NB4 (cell line): ENCODE measurements around the gene CCDC85C.

Experiments used
- DNase-seq: peaks from one replicate; pipeline ENCODE4 v3.0.0; 2010; ENCODE audit warnings: low read depth
- H3K4me3 ChIP-seq: one replicate; pipeline ENCODE4 v1.5.1; 2011; ENCODE audit warnings: mild to moderate bottlenecking, low read depth, low read length, moderate library complexity
- MYC ChIP-seq: IDR thresholded peaks from 2 replicates; pipeline ENCODE4 v1.6.1; 2011; ENCODE audit warnings: low read depth, low read length
- POLR2A ChIP-seq: IDR thresholded peaks from 2 replicates; pipeline ENCODE4 v1.6.1; 2011; ENCODE audit warnings: mild to moderate bottlenecking; ENCODE audit not compliant: insufficient read length; ENCODE audit errors: extremely low read depth
- TF ChIP-seq, protein P1 (sequence below): IDR thresholded peaks from 2 replicates; pipeline ENCODE4 v1.6.1; 2011; ENCODE audit warnings: low read depth, low read length
- TF ChIP-seq, protein P2 (sequence below): IDR thresholded peaks from one replicate; pipeline ENCODE4 v1.5.1; 2012; ENCODE audit warnings: low read depth, low read length

The CCDC85C gene

DNA sequence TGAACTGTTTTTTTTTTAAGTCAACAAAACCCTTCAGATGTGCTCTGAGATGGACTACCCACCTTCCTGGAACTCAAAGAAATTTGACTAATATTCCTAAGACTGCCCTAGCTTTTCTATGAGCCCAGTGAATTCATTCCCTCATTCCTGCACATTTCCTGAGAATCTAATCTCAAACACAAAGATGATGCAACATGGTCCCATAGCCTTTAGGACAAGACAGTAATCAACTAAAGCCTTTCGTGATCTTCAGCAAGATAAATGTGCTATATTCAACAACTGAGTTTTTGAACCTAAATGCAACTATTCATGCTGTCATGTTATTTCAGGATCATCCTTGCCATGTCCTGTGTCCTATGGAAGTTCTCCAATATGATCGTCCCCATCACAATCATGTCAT lies 128.3 kb downstream of the CCDC85C start:
- no peak for DNase-seq
- H3K4me3 ChIP-seq = no peak overlapping the region
- TF ChIP-seq, protein P1, sequence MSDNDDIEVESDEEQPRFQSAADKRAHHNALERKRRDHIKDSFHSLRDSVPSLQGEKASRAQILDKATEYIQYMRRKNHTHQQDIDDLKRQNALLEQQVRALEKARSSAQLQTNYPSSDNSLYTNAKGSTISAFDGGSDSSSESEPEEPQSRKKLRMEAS = no peak
- TF ChIP-seq MYC = no peak
- TF ChIP-seq POLR2A = no peak
- TF ChIP-seq, protein P2, sequence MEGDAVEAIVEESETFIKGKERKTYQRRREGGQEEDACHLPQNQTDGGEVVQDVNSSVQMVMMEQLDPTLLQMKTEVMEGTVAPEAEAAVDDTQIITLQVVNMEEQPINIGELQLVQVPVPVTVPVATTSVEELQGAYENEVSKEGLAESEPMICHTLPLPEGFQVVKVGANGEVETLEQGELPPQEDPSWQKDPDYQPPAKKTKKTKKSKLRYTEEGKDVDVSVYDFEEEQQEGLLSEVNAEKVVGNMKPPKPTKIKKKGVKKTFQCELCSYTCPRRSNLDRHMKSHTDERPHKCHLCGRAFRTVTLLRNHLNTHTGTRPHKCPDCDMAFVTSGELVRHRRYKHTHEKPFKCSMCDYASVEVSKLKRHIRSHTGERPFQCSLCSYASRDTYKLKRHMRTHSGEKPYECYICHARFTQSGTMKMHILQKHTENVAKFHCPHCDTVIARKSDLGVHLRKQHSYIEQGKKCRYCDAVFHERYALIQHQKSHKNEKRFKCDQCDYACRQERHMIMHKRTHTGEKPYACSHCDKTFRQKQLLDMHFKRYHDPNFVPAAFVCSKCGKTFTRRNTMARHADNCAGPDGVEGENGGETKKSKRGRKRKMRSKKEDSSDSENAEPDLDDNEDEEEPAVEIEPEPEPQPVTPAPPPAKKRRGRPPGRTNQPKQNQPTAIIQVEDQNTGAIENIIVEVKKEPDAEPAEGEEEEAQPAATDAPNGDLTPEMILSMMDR = no peak

DNA sequence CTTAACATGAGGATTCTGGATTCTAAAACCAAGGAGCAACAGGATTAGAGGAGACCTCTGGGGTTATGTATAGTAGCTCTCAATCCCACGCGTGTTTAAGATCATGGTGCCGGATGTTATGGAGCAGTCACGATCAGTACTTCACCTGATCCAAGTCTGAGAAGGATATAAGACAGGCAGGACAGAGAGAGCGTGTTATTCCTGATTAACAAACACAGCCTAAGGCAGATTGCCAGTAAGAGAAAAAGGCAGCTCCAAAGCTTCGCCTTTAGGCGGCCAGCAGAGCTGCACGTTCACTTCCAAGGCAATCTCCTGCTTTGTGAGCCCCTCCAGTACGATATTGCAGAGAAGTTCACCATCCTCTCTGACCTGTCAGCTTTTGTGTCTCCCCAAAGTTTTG lies 128.8 kb downstream of the CCDC85C start:
- no peak overlapping the region for H3K4me3 ChIP-seq
- no peak for DNase-seq
- TF ChIP-seq, protein P2 = no peak
- TF ChIP-seq, protein P1 = no peak
- TF ChIP-seq MYC (no peak), POLR2A (no peak)

DNA sequence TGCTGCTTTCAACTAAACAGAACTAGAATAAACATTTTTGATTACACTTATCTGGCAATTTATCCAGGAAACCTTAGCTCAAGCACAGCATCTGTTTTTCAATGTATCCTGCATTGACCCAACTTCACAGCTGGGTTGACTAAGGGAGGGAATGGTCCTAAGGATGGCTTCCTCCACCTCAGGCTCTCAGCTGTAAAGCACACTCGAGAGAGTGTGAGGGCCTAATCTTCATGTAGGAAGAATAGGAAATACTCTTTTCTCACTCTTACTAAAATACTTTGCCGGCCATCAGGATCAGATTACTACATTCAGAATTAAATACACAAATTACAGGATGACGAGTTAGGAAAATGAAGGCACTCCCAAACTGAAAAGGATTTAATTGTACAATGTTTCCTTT lies 130.5 kb downstream of the CCDC85C start:
- TF ChIP-seq MYC (no peak), POLR2A (no peak)
- H3K4me3 ChIP-seq = no peak overlapping the region

DNA sequence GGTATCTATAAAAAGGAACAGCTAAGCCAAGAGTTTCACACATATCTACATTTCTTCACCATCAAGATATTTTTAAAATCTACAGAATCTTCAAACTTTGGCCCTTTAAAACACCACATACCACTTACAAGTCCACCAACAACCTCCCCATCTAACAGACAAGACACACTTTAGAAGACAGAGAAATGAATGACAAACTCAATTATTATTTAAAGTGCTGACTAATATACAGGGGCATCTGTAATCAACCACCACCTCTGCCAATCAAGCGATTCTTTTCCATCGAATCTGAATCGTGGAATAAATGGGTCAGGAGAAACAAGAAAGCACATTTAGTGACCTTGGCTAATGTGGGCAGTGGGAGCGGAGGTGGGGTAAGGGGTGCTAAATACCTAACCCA lies 131.1 kb downstream of the CCDC85C start:
- DNase-seq = no peak
- TF ChIP-seq, protein P1 = no peak
- TF ChIP-seq, protein P2 = no peak
- no peak overlapping the region for H3K4me3 ChIP-seq

More for the DNA sequence above, 130.5 kb downstream of the CCDC85C start:
- DNase-seq = no peak

DNA sequence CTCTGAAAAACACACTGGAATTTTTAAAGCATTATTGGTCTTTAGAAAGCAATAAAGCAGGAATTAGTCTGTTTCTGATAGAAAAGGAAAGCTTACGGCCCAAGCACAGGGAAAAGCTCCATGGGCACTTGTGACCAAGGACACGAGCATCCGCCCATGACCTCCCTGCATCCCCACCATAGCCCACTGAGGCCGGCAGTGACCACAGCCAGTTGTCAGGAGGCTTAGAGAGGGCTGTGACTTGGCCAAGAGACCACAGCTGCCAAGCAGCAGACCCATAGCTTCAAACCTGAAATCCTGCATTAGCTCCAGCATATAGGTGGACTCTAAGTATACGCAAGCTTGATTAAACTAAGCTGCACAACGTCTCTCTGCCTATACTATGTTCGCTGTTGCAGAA lies 132.3 kb downstream of the CCDC85C start:
- TF ChIP-seq, protein P1 = no peak
- TF ChIP-seq, protein P2 = no peak
- TF ChIP-seq POLR2A = no peak
- H3K4me3 ChIP-seq = no peak overlapping the region
- no peak for DNase-seq

DNA sequence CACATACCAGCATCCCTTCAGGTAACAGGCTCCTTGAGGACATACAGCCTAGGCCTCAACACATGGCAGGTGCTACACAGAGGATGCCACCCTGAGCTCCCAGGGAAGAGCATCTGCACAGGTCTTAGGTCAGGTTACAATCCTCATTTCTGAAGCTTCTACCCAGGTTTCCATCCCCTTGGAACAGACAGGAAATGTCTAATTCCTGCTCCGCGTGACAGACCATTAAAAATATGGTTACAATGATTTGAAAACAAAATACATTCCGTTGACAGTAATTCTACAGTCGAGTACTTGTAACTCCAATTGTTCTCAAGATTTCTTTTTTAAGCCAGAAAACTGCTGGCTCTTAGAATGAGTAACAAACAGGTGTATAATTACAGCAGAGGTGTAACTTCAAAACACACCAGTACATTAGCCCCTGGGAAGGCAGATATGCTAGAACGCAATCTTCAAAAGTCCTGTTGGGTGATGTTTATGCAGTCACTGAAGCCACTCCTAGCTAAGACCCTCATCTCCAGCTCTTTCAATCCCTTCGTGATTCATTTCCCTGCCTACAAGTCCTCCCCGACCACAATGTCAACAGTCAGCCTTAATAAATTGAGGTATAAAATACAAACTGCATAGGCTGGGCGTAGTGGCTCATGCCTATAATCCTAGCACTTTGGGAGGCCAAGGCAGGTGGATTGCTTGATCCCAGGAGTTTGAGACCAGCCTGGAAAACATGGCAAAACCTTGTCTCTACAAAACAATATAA lies 135.0 kb downstream of the CCDC85C start:
- TF ChIP-seq POLR2A (no peak), MYC (no peak)
- TF ChIP-seq, protein P2 = no peak
- TF ChIP-seq, protein P1 = no peak
- DNase-seq = peak; percentile 14
- H3K4me3 ChIP-seq = no peak overlapping the region
